HepG2 (cell line): ENCODE results near the gene NISCH. TPM values are rescaled to one million over a fixed set of nuclear protein-coding genes. Genes with fewer than 3 reads are reported as not detected.
A peak's percentile ranks its signal among the peaks of the same experiment; 100 is the strongest.

Experiments used
- MLLT10 ChIP-seq: sonication (generic); formaldehyde crosslinking; IDR thresholded peaks from 2 replicates; pipeline ENCODE4 v1.4.0; 2020; ENCODE audit warnings: missing genetic modification reagents
- NFATC3 ChIP-seq: sonication (generic); formaldehyde crosslinking; IDR thresholded peaks from 2 replicates; pipeline ENCODE4 v1.5.1; 2020; ENCODE audit warnings: mild to moderate bottlenecking, missing genetic modification reagents
- NR0B2 ChIP-seq: sonication (generic); formaldehyde crosslinking; IDR thresholded peaks from 2 replicates; pipeline ENCODE4 v1.4.0; 2020; ENCODE audit warnings: mild to moderate bottlenecking, missing genetic modification reagents
- PLSCR1 ChIP-seq: sonication (generic); formaldehyde crosslinking; IDR thresholded peaks from 2 replicates; pipeline ENCODE4 v1.5.0; 2020; ENCODE audit warnings: missing genetic modification reagents, mild to moderate bottlenecking, borderline replicate concordance
- SKIL ChIP-seq: sonication (generic); formaldehyde crosslinking; IDR thresholded peaks from 2 replicates; pipeline ENCODE4 v1.8.0; 2022; ENCODE audit warnings: missing genetic modification reagents, mild to moderate bottlenecking, moderate library complexity, borderline replicate concordance
- SP1 ChIP-seq, 2 experiments: fragments of 450-650 bp in 1 of 2; sonication (generic) in 1 of 2; formaldehyde crosslinking in 1 of 2; IDR thresholded peaks; 2 replicates each; pipeline versions ENCODE4 v1.4.0 to v1.6.1; 2016 to 2020; ENCODE audit warnings: missing genetic modification reagents in 1 of 2
- SUZ12 ChIP-seq: fragments of 150-350 bp; IDR thresholded peaks from 2 replicates; pipeline ENCODE4 v1.6.1; 2014; ENCODE audit warnings: low read depth, low read length
- ZFX ChIP-seq: sonication (generic); formaldehyde crosslinking; IDR thresholded peaks from 2 replicates; pipeline ENCODE4 v1.4.0; 2020; ENCODE audit warnings: mild to moderate bottlenecking, low read depth, missing genetic modification reagents, moderate library complexity
- ZNF33B ChIP-seq: sonication (generic); formaldehyde crosslinking; IDR thresholded peaks from 2 replicates; pipeline ENCODE4 v1.5.1; 2020; ENCODE audit warnings: mild to moderate bottlenecking, missing genetic modification reagents
- ZNF674 ChIP-seq: sonication (generic); formaldehyde crosslinking; IDR thresholded peaks from 2 replicates; pipeline ENCODE4 v1.5.0; 2020; ENCODE audit warnings: low read depth, mild to moderate bottlenecking, missing genetic modification reagents
- polyA plus RNA-seq, 8 experiments: library from polyadenylated mRNA; depleted of rRNA in 3 of 8; stranded (reverse) in 7 of 8; unstranded in 1 of 8; fragments of >200 nt; fragmentation: Illumina TruSeq in 4 of 8; extraction: Trizol in 4 of 8; gene quantifications; 2 replicates each; pipeline versions ENCODE4 v1.2.1 to v1.2.3, GENCODE V29; 2011 to 2016; ENCODE audit warnings: low read depth in 4 of 8, missing spikeins in 1 of 8, mixed read lengths in 1 of 8; ENCODE audit not compliant: insufficient read depth in 1 of 8
- total RNA-seq, 5 experiments: library from RNA; depleted of rRNA; stranded (reverse); fragments of >200 nt; fragmentation: Illumina TruSeq; extraction: Trizol; gene quantifications; 2 replicates each; pipeline ENCODE4 v1.2.3, GENCODE V29; 2016; ENCODE audit warnings: low read depth in 1 of 5
- TF ChIP-seq, protein P1 (sequence below): sonication (generic); formaldehyde crosslinking; conservative IDR thresholded peaks from 2 replicates; pipeline ENCODE4 v1.8.0; 2022; ENCODE audit warnings: mild to moderate bottlenecking, moderate library complexity, missing genetic modification reagents
- TF ChIP-seq, protein P2 (sequence below): sonication (generic); formaldehyde crosslinking; IDR thresholded peaks from one replicate; pipeline ENCODE4 v1.5.1; 2020; ENCODE audit warnings: mild to moderate bottlenecking, missing genetic modification reagents; ENCODE audit errors: not compliant biosample characterization

The NISCH gene
- total and polyA plus RNA-seq, 2 of the 13 experiments (the other 11 are each of a cell fraction or from before 2014, with no cell fraction given), result 27.0 to 47.6 TPM

DNA sequence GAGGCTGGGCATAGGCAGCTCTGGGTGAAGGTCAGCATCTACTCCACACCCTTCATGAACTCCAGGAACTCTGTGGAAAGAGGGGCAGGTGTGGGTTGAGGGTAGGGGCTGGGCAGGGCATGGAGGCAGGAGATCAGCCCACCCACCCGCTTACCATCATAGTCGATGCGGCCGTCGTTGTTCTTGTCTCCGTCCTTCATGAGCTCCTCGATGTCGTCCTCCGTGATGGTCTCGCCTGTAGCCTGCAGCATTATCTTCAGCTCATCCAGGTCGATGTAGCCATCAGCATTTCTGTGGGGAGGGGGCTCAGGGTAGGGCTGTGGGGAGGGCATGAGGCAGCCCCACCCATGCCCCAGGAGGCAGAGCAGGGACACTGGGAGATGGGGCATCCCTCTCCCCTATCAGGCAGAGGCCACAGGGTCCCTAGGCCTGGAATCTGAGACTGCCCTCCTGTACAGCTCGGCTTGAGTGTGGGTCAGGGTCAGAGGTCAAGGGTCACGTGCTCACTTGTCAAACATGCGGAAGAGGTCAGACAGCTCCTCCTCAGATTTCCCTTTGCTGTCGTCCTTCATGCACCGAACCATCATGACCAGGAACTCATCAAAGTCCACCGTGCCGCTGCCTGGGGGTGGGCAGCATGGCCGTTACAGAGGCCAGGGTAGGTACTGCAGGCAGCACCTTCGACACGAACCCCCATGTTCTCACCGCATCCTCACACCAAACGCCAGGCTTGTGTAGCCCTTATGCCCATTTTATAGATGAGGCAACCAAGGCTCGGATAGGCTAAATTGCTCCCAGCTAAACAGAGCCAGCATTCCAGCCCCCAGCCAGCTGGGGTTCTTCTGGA is 3.9 kb upstream of the NISCH start (continued):
- TF ChIP-seq, protein P1, sequence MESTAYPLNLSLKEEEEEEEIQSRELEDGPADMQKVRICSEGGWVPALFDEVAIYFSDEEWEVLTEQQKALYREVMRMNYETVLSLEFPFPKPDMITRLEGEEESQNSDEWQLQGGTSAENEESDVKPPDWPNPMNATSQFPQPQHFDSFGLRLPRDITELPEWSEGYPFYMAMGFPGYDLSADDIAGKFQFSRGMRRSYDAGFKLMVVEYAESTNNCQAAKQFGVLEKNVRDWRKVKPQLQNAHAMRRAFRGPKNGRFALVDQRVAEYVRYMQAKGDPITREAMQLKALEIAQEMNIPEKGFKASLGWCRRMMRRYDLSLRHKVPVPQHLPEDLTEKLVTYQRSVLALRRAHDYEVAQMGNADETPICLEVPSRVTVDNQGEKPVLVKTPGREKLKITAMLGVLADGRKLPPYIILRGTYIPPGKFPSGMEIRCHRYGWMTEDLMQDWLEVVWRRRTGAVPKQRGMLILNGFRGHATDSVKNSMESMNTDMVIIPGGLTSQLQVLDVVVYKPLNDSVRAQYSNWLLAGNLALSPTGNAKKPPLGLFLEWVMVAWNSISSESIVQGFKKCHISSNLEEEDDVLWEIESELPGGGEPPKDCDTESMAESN (CRISPR knock-in tag), result peak; percentile 51; the same call in 1 of the 2 replicates
- TF ChIP-seq PLSCR1 (no peak), SP1 (IDR thresholded peaks at IDR 0.05) (no peak), SP1 (CRISPR knock-in tag; IDR thresholded peaks at IDR 0.05) (peak; percentile 8; the same call in 1 of the 2 replicates), ZFX (CRISPR knock-in tag) (peak; percentile 52; the same call in 1 of the 2 replicates), SUZ12 (no peak), NFATC3 (CRISPR knock-in tag) (no peak), ZNF33B (CRISPR knock-in tag) (no peak), MLLT10 (CRISPR knock-in tag) (no peak), ZNF674 (CRISPR knock-in tag) (no peak), SKIL (CRISPR knock-in tag) (peak; percentile 29; the same call in 1 of the 2 replicates), NR0B2 (CRISPR knock-in tag) (no peak)
- TF ChIP-seq, protein P2, sequence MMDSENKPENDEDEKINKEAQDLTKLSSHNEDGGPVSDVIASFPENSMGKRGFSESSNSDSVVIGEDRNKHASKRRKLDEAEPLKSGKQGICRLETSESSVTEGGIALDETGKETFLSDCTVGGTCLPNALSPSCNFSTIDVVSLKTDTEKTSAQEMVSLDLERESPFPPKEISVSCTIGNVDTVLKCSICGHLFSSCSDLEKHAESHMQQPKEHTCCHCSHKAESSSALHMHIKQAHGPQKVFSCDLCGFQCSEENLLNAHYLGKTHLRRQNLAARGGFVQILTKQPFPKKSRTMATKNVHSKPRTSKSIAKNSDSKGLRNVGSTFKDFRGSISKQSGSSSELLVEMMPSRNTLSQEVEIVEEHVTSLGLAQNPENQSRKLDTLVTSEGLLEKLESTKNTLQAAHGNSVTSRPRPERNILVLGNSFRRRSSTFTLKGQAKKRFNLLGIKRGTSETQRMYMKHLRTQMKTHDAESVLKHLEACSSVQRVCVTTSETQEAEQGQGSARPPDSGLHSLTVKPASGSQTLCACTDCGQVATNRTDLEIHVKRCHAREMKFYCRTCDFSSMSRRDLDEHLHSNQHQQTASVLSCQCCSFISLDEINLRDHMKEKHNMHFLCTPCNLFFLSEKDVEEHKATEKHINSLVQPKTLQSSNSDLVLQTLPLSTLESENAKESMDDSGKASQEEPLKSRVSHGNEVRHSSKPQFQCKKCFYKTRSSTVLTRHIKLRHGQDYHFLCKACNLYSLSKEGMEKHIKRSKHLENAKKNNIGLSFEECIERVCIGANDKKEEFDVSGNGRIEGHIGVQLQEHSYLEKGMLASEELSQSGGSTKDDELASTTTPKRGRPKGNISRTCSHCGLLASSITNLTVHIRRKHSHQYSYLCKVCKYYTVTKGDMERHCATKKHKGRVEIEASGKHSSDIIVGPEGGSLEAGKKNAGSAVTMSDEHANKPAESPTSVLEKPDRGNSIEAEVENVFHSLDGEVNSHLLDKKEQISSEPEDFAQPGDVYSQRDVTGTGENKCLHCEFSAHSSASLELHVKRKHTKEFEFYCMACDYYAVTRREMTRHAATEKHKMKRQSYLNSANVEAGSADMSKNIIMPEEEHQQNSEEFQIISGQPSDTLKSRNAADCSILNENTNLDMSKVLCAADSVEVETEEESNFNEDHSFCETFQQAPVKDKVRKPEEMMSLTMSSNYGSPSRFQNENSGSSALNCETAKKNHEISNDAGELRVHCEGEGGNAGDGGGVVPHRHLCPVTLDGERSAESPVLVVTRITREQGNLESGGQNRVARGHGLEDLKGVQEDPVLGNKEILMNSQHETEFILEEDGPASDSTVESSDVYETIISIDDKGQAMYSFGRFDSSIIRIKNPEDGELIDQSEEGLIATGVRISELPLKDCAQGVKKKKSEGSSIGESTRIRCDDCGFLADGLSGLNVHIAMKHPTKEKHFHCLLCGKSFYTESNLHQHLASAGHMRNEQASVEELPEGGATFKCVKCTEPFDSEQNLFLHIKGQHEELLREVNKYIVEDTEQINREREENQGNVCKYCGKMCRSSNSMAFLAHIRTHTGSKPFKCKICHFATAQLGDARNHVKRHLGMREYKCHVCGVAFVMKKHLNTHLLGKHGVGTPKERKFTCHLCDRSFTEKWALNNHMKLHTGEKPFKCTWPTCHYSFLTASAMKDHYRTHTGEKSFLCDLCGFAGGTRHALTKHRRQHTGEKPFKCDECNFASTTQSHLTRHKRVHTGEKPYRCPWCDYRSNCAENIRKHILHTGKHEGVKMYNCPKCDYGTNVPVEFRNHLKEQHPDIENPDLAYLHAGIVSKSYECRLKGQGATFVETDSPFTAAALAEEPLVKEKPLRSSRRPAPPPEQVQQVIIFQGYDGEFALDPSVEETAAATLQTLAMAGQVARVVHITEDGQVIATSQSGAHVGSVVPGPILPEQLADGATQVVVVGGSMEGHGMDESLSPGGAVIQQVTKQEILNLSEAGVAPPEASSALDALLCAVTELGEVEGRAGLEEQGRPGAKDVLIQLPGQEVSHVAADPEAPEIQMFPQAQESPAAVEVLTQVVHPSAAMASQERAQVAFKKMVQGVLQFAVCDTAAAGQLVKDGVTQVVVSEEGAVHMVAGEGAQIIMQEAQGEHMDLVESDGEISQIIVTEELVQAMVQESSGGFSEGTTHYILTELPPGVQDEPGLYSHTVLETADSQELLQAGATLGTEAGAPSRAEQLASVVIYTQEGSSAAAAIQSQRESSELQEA (CRISPR knock-in tag), result no peak
